KMS-11 (cell line): ENCODE measurements around the gene KLF7.

ENCODE experiments used
- H2AFZ ChIP-seq: fragments of 200-600 bp; sonication (generic); 2 replicates; pipeline ENCODE4 v1.6.1; 2016; ENCODE audit warnings: antibody characterized with exemption, mixed run types, low read depth
- H3K27ac ChIP-seq: fragments of 200-600 bp; sonication (generic); 2 replicates; pipeline ENCODE4 v1.6.1; 2016; ENCODE audit warnings: mild to moderate bottlenecking, mixed run types
- H3K27me3 ChIP-seq: fragments of 200-600 bp; sonication (generic); 2 replicates; pipeline ENCODE4 v1.6.1; 2017; ENCODE audit warnings: mild to moderate bottlenecking, low read depth, mixed run types, moderate library complexity; ENCODE audit not compliant: insufficient read depth
- H3K36me3 ChIP-seq: fragments of 200-600 bp; sonication (generic); 2 replicates; pipeline ENCODE4 v1.6.1; 2017; ENCODE audit warnings: mild to moderate bottlenecking, mixed run types; ENCODE audit not compliant: insufficient read depth
- H3K4me1 ChIP-seq: fragments of 200-600 bp; sonication (generic); 2 replicates; pipeline ENCODE4 v1.6.1; 2016; ENCODE audit warnings: mild to moderate bottlenecking, low read depth, mixed run types; ENCODE audit not compliant: poor library complexity, severe bottlenecking
- H3K4me2 ChIP-seq: fragments of 200-600 bp; sonication (generic); 2 replicates; pipeline ENCODE4 v1.7.0; 2016; ENCODE audit warnings: mild to moderate bottlenecking, mixed run types
- H3K4me3 ChIP-seq: fragments of 200-600 bp; sonication (generic); IDR thresholded peaks from 2 replicates; pipeline ENCODE4 v1.6.1; 2017; ENCODE audit warnings: low read depth, low read length, mixed read lengths; ENCODE audit not compliant: insufficient read depth
- H3K79me2 ChIP-seq: fragments of 200-600 bp; sonication (generic); 2 replicates; pipeline ENCODE4 v1.6.1; 2016; ENCODE audit warnings: low read depth, mixed run types; ENCODE audit not compliant: insufficient read depth
- H3K9ac ChIP-seq: fragments of 200-600 bp; sonication (generic); 2 replicates; pipeline ENCODE4 v1.6.1; 2016; ENCODE audit warnings: mild to moderate bottlenecking, mixed run types
- H4K20me1 ChIP-seq: fragments of 200-600 bp; sonication (generic); 2 replicates; pipeline ENCODE4 v1.6.1; 2016; ENCODE audit warnings: mild to moderate bottlenecking, mixed run types; ENCODE audit not compliant: insufficient read depth
- TF ChIP-seq, protein P1 (sequence below): fragments of 200-600 bp; sonication (generic); conservative IDR thresholded peaks from 2 replicates; pipeline ENCODE4 v1.6.1; 2017; ENCODE audit warnings: low read depth, mild to moderate bottlenecking, antibody characterized with exemption, low read length, moderate library complexity, mixed read lengths

The KLF7 gene

DNA sequence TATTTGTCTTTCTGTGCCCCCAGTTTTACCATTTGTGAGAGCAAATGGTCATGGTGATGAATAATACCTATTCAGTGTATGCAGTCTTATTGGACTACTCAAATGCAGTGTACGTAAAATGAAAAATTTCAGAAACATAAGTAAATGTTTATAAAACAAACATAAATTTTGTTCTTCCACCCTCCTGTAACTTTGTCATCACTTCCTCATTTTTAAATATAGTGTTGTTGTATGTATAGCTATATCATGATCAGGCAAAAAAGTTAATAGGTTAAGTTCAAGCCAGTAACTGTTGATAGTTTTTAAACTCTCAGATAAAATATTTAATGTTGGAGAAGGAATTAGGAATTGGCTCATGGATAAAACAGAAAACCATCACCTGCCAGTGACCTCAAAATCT is 93.2 kb downstream of the KLF7 start:
- Histone ChIP-seq H3K27me3 (no peaks in the 10 kb centered on the region), H3K79me2 (no peaks in the 10 kb centered on the region), H3K9ac (no peak overlapping the region), H4K20me1 (no peaks in the 10 kb centered on the region), H3K4me2 (no peak overlapping the region), H3K4me1 (no peaks in the 10 kb centered on the region), H3K4me3 (no peak overlapping the region), H3K36me3 (no peaks in the 10 kb centered on the region), H3K27ac (no peak overlapping the region), H2AFZ (no peak overlapping the region)
- TF ChIP-seq, protein P1, sequence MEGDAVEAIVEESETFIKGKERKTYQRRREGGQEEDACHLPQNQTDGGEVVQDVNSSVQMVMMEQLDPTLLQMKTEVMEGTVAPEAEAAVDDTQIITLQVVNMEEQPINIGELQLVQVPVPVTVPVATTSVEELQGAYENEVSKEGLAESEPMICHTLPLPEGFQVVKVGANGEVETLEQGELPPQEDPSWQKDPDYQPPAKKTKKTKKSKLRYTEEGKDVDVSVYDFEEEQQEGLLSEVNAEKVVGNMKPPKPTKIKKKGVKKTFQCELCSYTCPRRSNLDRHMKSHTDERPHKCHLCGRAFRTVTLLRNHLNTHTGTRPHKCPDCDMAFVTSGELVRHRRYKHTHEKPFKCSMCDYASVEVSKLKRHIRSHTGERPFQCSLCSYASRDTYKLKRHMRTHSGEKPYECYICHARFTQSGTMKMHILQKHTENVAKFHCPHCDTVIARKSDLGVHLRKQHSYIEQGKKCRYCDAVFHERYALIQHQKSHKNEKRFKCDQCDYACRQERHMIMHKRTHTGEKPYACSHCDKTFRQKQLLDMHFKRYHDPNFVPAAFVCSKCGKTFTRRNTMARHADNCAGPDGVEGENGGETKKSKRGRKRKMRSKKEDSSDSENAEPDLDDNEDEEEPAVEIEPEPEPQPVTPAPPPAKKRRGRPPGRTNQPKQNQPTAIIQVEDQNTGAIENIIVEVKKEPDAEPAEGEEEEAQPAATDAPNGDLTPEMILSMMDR = no peak

DNA sequence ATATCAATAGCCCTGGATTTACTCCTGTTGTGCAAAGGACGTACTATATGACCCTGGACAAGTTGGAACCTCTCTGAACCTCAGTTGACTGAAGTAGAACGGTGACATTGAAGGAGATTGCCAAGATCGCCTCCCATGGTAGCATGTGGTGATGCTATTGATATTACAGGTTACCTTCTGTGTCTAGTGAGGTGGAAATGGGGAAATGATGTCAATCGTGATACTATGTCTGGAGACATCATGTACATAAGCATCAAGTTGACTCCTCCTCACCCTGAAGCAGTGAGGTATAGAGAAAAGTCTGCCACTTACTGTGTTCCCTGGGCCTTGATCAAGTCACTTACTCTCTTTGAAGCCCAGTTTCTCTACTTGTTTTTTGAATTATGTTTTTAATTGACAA is 93.9 kb downstream of the KLF7 start:
- H4K20me1 ChIP-seq = no peaks in the 10 kb centered on the region
- H3K4me1 ChIP-seq = no peaks in the 10 kb centered on the region
- H3K79me2 ChIP-seq = no peaks in the 10 kb centered on the region
- TF ChIP-seq, protein P1 = no peak
- no peak overlapping the region for H3K4me2 ChIP-seq
- H3K9ac ChIP-seq = no peak overlapping the region
- H3K36me3 ChIP-seq = no peaks in the 10 kb centered on the region
- no peak overlapping the region for H3K4me3 ChIP-seq
- H2AFZ ChIP-seq = no peak overlapping the region
- no peak overlapping the region for H3K27ac ChIP-seq
- H3K27me3 ChIP-seq = no peaks in the 10 kb centered on the region

DNA sequence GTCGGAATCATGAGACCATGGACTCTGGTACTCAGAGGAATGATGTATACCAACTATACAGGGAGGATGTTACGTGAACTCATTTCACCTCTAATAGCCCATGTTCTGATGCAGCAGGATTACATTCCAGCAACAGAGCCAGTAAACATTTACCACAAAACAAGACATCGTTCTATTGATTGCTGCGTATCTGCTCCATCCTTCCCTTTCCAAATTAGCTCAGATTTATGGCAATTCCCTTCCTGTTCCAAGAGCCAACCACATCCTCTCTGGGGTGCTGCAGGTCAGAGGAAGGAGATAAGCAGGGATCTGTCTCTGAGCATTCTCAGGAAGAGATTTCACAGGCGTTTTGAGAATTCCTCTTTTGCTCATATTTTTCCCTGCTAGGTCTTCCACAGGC is 98.3 kb downstream of the KLF7 start:
- Histone ChIP-seq H3K79me2 (no peaks in the 10 kb centered on the region), H3K27ac (no peak overlapping the region), H3K9ac (no peak overlapping the region), H3K36me3 (no peaks in the 10 kb centered on the region), H3K4me2 (no peak overlapping the region), H4K20me1 (no peaks in the 10 kb centered on the region), H3K4me1 (no peaks in the 10 kb centered on the region), H3K27me3 (no peaks in the 10 kb centered on the region), H2AFZ (no peak overlapping the region), H3K4me3 (no peak overlapping the region)
- TF ChIP-seq, protein P1 = no peak

DNA sequence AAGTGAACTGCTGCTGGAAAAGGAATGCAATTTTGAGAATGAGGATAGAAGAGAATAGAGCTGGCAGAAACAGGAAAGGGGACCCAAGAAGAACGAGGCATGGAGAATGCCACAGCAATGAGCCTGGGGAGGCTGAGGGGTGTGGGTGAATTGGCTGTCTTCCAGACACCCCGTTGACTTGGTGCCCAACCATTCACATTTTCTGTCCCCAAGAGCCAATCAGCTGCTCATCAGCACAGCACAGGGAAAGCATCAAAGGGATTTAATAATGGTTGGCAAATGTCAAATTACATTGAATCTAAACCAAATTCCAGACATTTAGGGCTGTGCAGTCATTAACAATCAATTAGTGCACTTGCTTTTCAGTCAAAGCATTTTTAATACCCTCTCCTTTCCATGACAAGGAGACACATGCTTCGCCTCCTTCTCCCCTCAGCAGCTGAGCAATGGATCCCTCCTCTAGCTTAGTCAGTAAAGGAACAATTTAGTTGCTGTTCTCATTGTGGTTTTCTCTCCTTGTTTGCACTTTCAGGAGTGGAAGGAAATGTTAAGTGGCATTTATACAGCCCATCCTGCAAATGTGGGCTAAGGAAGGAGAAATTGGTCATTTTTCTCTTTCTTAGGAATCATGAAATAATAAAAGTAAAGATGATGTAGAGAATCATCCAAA is 98.8 kb downstream of the KLF7 start:
- H2AFZ ChIP-seq = no peak overlapping the region
- TF ChIP-seq, protein P1 = no peak
- no peak overlapping the region for H3K27ac ChIP-seq
- no peaks in the 10 kb centered on the region for H3K79me2 ChIP-seq
- H4K20me1 ChIP-seq = no peaks in the 10 kb centered on the region
- H3K9ac ChIP-seq = no peak overlapping the region
- no peaks in the 10 kb centered on the region for H3K4me1 ChIP-seq
- H3K4me3 ChIP-seq = no peak overlapping the region
- no peaks in the 10 kb centered on the region for H3K36me3 ChIP-seq
- no peaks in the 10 kb centered on the region for H3K27me3 ChIP-seq
- no peak overlapping the region for H3K4me2 ChIP-seq
